ENCODE results near the gene UGT1A3. TPM values are rescaled to one million over a fixed set of nuclear protein-coding genes. Genes with fewer than 3 reads are reported as not detected.

Gene UGT1A3
- total and polyA plus RNA-seq, 8 donors: 1.3 to 10.7 (median 7.8) TPM; not detected in 4

DNA sequence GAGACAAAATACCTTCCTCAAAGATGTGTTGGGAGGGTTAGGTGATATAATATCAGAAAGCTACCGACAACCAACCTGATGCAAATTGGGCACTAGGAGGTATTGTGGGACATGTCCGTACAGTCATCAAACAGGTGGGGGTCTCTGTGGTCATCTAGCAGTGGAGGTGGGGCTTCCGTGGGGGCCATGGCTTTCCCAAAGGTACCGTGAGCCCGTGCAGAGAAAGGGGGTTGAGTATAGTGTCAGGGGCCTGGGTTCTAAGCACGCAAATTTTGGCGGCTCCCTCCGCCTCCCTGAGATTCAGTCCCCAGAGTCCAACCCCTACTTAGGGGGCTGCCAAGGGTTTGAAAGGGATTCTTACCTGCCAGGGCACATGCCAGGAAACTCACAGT is 92.9 kb downstream of the UGT1A3 start:
- Histone ChIP-seq H3K9me3 (peaks cover 0 to 8% (median 0%) of the 10 kb centered on the region in 4 donors), H3K27ac (no peak overlapping the region), H3K4me3 (no peak overlapping the region), H3K36me3 (no peaks in the 10 kb centered on the region), H3K4me1 (no peaks in the 10 kb centered on the region), H3K27me3 (no peaks in the 10 kb centered on the region)
- 86 to 96% (median 94%) methylated on average over 8 of the region's 8 CpGs for WGBS, 5 donors
- no peak for DNase-seq
- intact Hi-C loops (cut with DNase I; ENCODE audit: low total_unique reads): no loop called here
- no peak for TF ChIP-seq EP300 (IDR thresholded peaks at IDR 0.05)

DNA sequence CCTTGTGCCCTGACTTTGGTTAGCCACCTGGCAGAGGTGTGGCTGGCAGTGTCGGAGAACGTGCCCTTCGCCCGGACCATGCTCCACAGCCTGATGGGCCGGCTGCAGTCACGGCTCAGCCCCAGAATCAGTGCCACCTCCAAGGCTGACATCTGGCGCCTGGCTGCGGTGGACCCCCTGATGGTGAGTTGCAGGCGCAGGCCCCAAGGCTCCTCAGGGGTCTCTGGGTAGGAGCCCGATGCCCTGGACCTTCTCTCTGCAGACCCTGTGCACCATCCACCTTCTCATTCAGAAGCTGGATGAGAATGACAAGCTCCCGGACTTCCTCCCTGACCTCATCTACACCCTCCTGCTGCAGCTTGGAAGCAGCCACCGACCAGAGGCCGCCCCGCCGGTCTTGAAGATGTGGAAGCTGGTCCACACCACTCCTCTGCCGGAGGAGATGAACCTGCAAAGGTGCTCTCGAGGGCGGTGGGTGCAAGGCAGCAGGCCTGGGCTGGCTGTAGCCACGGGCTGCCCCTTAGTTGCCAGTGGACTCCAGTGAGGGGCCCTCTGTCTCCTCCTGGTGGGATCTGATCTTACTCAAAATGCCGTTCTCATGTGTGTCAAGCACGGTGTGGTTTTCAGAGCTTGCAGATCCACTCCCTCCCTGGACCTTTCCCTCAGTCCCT is 93.4 kb downstream of the UGT1A3 start:
- intact Hi-C loops (cut with DNase I; ENCODE audit: low total_unique reads): no loop called here
- Histone ChIP-seq H3K27me3 (no peaks in the 10 kb centered on the region), H3K9me3 (peaks cover 0 to 8% (median 0%) of the 10 kb centered on the region in 4 donors), H3K4me3 (no peak overlapping the region), H3K36me3 (no peaks in the 10 kb centered on the region), H3K4me1 (no peaks in the 10 kb centered on the region), H3K27ac (no peak overlapping the region)
- peak in 1 of 2 donors; percentile 23 for DNase-seq
- TF ChIP-seq POLR2AphosphoS5 (IDR thresholded peaks at IDR 0.05) (no peak), POLR2A (IDR thresholded peaks at IDR 0.05) (no peak), EP300 (IDR thresholded peaks at IDR 0.05) (no peak)
- TF ChIP-seq, protein P1, sequence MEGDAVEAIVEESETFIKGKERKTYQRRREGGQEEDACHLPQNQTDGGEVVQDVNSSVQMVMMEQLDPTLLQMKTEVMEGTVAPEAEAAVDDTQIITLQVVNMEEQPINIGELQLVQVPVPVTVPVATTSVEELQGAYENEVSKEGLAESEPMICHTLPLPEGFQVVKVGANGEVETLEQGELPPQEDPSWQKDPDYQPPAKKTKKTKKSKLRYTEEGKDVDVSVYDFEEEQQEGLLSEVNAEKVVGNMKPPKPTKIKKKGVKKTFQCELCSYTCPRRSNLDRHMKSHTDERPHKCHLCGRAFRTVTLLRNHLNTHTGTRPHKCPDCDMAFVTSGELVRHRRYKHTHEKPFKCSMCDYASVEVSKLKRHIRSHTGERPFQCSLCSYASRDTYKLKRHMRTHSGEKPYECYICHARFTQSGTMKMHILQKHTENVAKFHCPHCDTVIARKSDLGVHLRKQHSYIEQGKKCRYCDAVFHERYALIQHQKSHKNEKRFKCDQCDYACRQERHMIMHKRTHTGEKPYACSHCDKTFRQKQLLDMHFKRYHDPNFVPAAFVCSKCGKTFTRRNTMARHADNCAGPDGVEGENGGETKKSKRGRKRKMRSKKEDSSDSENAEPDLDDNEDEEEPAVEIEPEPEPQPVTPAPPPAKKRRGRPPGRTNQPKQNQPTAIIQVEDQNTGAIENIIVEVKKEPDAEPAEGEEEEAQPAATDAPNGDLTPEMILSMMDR (IDR thresholded peaks at IDR 0.05): no peak
- 75 to 91% (median 78%) methylated on average over 9 to 21 of the region's 21 CpGs for WGBS, 5 donors

Other genes with a start within 250 kb of the UGT1A3 start
- 100 to 1,000 TPM in 1 of 5 donors, 10 to 100 TPM in 4; 30.3 to 186 (median 34.5) TPM for gene USP40, start 162.3 kb upstream of the UGT1A3 start, total RNA-seq
- gene USP40, start 162.3 kb upstream of the UGT1A3 start, polyA plus RNA-seq: 10 to 100 TPM; 14.5 to 22.7 (median 17.6) TPM
- gene UGT1A8, start 111.4 kb upstream of the UGT1A3 start, total RNA-seq: 1 to 10 TPM in 1 of 5 donors, not detected in 4; 7.2 TPM
- 1 to 10 TPM in 1 of 3 donors, not detected in 2; 2.3 TPM for gene UGT1A8, start 111.4 kb upstream of the UGT1A3 start, polyA plus RNA-seq
- gene UGT1A10, start 92.6 kb upstream of the UGT1A3 start, total RNA-seq: 10 to 100 TPM in 1 of 5 donors, 1 to 10 TPM in 2, under 1 TPM in 1, not detected in 1; 0.45 to 32.7 (median 5.2) TPM
- gene UGT1A10, start 92.6 kb upstream of the UGT1A3 start, polyA plus RNA-seq: 1 to 10 TPM; 1.8 to 2.5 (median 2.2) TPM
- gene UGT1A9, start 57.1 kb upstream of the UGT1A3 start, total RNA-seq: 1 to 10 TPM in 2 of 5 donors, under 1 TPM in 1, not detected in 2; 0.73 to 7.0 (median 3.9) TPM
- gene UGT1A9, start 57.1 kb upstream of the UGT1A3 start, polyA plus RNA-seq: not detected
- gene UGT1A7, start 47.1 kb upstream of the UGT1A3 start, total RNA-seq: 10 to 100 TPM in 1 of 5 donors, 1 to 10 TPM in 2, under 1 TPM in 1, not detected in 1; 0.45 to 37.1 (median 3.6) TPM
- 10 to 100 TPM in 1 of 3 donors, 1 to 10 TPM in 1, not detected in 1; 3.4 to 34.0 TPM for gene UGT1A7, start 47.1 kb upstream of the UGT1A3 start, polyA plus RNA-seq
- gene UGT1A6, start 36.2 kb upstream of the UGT1A3 start, total RNA-seq: 100 to 1,000 TPM in 1 of 5 donors, 10 to 100 TPM in 4; 22.9 to 184 (median 30.6) TPM
- 10 to 100 TPM in 1 of 3 donors, 1 to 10 TPM in 2; 3.5 to 12.8 (median 6.5) TPM for gene UGT1A6, start 36.2 kb upstream of the UGT1A3 start, polyA plus RNA-seq
- gene UGT1A5, start 16.1 kb upstream of the UGT1A3 start, total RNA-seq: 10 to 100 TPM in 1 of 5 donors, 1 to 10 TPM in 1, under 1 TPM in 1, not detected in 2; 0.37 to 13.0 (median 1.7) TPM
- gene UGT1A5, start 16.1 kb upstream of the UGT1A3 start, polyA plus RNA-seq: not detected
- gene UGT1A4, start 10.3 kb upstream of the UGT1A3 start, total RNA-seq: 1 to 10 TPM in 3 of 5 donors, under 1 TPM in 1, not detected in 1; 0.73 to 7.2 (median 3.9) TPM
- gene UGT1A4, start 10.3 kb upstream of the UGT1A3 start, polyA plus RNA-seq: under 1 TPM in 1 of 3 donors, not detected in 2; 0.38 TPM
- gene UGT1A1, start 31.2 kb downstream of the UGT1A3 start, total RNA-seq: 10 to 100 TPM in 1 of 5 donors, 1 to 10 TPM in 1, under 1 TPM in 2, not detected in 1; 0.73 to 73.0 (median 3.3) TPM
- gene UGT1A1, start 31.2 kb downstream of the UGT1A3 start, polyA plus RNA-seq: under 1 TPM in 1 of 3 donors, not detected in 2; 0.43 TPM
- 1 to 10 TPM in 1 of 5 donors, not detected in 4; 4.0 TPM for gene MROH2A, start 49.3 kb downstream of the UGT1A3 start, total RNA-seq
- 1 to 10 TPM in 2 of 3 donors, not detected in 1; 1.1 to 1.4 TPM for gene MROH2A, start 49.3 kb downstream of the UGT1A3 start, polyA plus RNA-seq
- gene HJURP, start 125.5 kb downstream of the UGT1A3 start, total RNA-seq: 10 to 100 TPM in 1 of 5 donors, 1 to 10 TPM in 4; 2.0 to 28.3 (median 3.3) TPM
- gene HJURP, start 125.5 kb downstream of the UGT1A3 start, polyA plus RNA-seq: 1 to 10 TPM; 1.2 to 6.6 (median 2.7) TPM
- gene TRPM8, start 188.3 kb downstream of the UGT1A3 start, total RNA-seq: not detected
- gene TRPM8, start 188.3 kb downstream of the UGT1A3 start, polyA plus RNA-seq: not detected